Naive B cell (primary cell): ENCODE measurements around the gene ITIH5. TPM values are rescaled to one million over a fixed set of nuclear protein-coding genes. Genes with fewer than 3 reads are reported as not detected.

ENCODE experiments used
- ATAC-seq, 2 donors: fragments of 150-1000 bp; cut with Tn5 transposase; 2 replicates each; pipeline ENCODE4 v1.10.0; 2021; ENCODE audit warnings: low read depth in 2 of 2, mild to moderate bottlenecking in 2 of 2, moderate library complexity in 2 of 2
- DNase-seq: peaks from one replicate; pipeline ENCODE4 v3.0.0; 2022
- H3K27ac Mint-ChIP-seq, 6 donors: one replicate each; pipeline ENCODE4 v1.8.0; 2020 to 2022; ENCODE audit warnings: mild to moderate bottlenecking in 6 of 6, mixed read lengths in 6 of 6, moderate library complexity in 5 of 6, inconsistent platforms in 2 of 6
- H3K27me3 Mint-ChIP-seq, 3 donors: one replicate each; pipeline ENCODE4 v1.8.0; 2021 to 2022; ENCODE audit warnings: mixed read lengths in 3 of 3, mild to moderate bottlenecking in 1 of 3
- H3K36me3 Mint-ChIP-seq, 2 donors: one replicate each; pipeline ENCODE4 v1.8.0; 2020 to 2022; ENCODE audit warnings: mixed read lengths in 2 of 2, inconsistent platforms in 1 of 2, mild to moderate bottlenecking in 1 of 2
- H3K4me1 Mint-ChIP-seq, 3 donors: one replicate each; pipeline ENCODE4 v1.8.0; 2020 to 2022; ENCODE audit warnings: mixed read lengths in 3 of 3, inconsistent platforms in 1 of 3, mild to moderate bottlenecking in 1 of 3, moderate library complexity in 1 of 3
- H3K4me3 Mint-ChIP-seq, 8 donors: one replicate each; pipeline ENCODE4 v1.8.0; 2020 to 2022; ENCODE audit warnings: mild to moderate bottlenecking in 8 of 8, mixed read lengths in 8 of 8, moderate library complexity in 8 of 8, inconsistent platforms in 2 of 8
- H3K9me3 Mint-ChIP-seq, 7 donors: one replicate each; pipeline ENCODE4 v1.8.0; 2020 to 2022; ENCODE audit warnings: mixed read lengths in 7 of 7, mild to moderate bottlenecking in 5 of 7, inconsistent platforms in 2 of 7, moderate library complexity in 1 of 7
- polyA plus RNA-seq, 6 donors: library from polyadenylated mRNA; unstranded; fragments of 300-500 nt; fragmentation: Illumina TruSeq; gene quantifications; one replicate each; pipeline ENCODE4 v1.2.3, GENCODE V29; 2021; ENCODE audit warnings: low read depth in 6 of 6

Gene ITIH5
- polyA plus RNA-seq, 6 donors from 2014 or later, result not detected

DNA sequence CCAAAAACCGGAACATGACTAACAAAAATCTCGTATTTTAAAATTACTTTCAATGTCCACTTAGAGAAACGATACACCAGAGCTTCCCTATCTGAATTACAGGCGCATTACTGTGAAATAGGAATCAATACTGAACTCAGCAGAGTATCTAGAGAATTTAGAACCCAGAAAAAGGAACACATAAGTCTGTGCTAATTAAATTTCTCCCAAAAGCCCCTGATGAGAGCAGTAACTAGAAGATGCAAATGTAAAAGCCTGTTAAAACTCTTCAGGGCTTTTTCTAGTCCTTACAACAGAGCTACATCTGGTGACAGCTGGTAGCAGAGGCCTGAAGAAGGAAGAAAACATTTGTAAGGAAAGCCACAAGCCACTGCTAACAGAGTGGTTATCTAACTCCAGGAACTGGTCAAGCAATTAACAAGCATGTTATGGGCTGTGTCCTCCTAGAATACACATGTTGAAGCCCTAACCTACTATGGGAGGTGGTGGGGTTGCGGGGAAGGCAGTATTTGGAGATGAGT lies 24.2 kb downstream of the ITIH5 start:
- Mint-ChIP-seq H3K9me3 (peaks cover 3 to 21% (median 13%) of the 10 kb centered on the region in 7 donors), H3K4me1 (no peaks in the 10 kb centered on the region), H3K27me3 (peaks cover 21 to 53% (median 41%) of the 10 kb centered on the region in 3 donors), H3K27ac (peak overlapping the region in 1 of 6 donors; percentile 36), H3K36me3 (peaks cover 12 to 22% of the 10 kb centered on the region in 2 donors), H3K4me3 (no peak overlapping the region)
- DNase-seq, result no peak
- no peak for ATAC-seq

DNA sequence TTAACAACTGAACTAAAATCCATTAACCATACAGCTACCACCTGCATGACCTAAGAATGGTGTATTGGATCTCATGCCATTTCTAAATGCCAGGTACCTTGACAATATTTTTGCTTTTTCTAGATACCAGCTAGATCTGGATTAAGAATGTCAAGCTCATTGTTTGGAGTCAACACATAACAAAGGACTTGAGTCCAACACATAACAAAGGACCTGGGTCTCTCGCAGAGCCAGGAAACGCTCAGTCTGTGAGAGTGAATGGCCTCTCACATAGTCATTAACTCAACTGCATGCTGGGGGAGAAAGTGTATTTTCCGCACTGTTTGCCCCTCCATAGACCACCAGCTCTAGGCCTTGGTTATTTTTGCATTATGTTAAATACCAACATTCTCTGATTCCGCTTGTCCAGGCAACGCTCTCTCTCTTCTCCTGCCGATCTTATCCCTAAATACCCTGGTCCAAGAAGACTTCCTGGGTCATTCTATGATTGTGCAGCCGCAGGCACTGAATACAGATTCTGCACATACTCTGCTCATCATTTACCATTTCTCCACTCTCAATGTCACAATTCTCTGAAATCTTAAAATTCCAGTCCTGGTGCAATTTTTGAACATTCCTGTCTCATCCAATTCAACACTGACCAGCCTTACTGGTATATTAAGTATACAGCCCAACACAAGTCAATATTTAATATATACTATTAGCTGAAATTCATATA lies 31.2 kb downstream of the ITIH5 start:
- peaks cover 12 to 26% of the 10 kb centered on the region in 2 donors for H3K36me3 Mint-ChIP-seq
- H3K27me3 Mint-ChIP-seq, result peaks cover 26 to 52% (median 47%) of the 10 kb centered on the region in 3 donors
- H3K9me3 Mint-ChIP-seq, result peaks cover 3 to 18% (median 12%) of the 10 kb centered on the region in 7 donors
- ATAC-seq, result no peak
- no peaks in the 10 kb centered on the region for H3K4me1 Mint-ChIP-seq
- H3K27ac Mint-ChIP-seq, result peak overlapping the region in 1 of 6 donors; percentile 21
- DNase-seq, result no peak
- H3K4me3 Mint-ChIP-seq, result no peak overlapping the region

DNA sequence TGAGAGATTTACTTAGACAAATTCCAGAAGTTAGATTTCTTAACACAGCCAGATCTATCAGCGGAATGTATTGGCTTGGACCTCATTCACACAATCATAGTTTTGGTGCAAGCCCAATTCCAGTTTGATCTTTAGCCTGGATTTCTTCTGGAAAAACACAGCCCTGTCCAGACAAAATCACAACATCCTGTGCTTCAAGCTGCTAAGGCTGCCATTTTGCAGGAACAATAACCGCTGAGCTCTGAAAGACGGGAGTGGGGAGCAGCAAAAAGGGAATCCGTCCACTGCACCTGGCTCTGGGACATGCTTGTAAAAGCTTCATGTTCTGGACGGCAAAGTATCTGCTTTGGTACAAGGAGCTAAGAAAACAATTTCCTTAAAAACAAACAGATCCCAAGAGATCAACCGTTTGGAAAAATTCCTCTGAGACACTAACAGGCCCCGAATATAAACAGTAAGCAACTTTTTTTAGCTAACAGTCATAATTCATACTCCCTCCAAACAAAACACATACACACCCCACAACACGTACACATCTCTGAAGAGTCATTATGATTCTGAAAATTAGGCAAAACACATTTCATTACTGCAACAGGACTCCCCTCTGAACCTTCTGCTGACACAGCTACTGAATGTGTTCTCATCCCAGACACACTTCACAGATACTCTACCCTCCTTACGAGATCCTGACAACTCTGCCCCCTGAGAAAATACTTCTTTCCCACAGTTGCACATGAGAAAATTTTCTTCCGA lies 32.4 kb downstream of the ITIH5 start:
- Mint-ChIP-seq H3K36me3 (peaks cover 12 to 22% of the 10 kb centered on the region in 2 donors), H3K4me3 (no peak overlapping the region), H3K4me1 (no peaks in the 10 kb centered on the region), H3K27ac (no peak overlapping the region), H3K9me3 (peaks cover 0 to 16% (median 12%) of the 10 kb centered on the region in 7 donors), H3K27me3 (peaks cover 26 to 44% (median 41%) of the 10 kb centered on the region in 3 donors)
- no peak for DNase-seq
- ATAC-seq, result no peak

- ATAC-seq, result no peak
- H3K4me1 Mint-ChIP-seq, result no peaks in the 10 kb centered on the region
- no peaks in the 10 kb centered on the region for H3K9me3 Mint-ChIP-seq
Measured at GRCh38 chr10:7626283-7626682, 40.5 kb downstream of the ITIH5 start.

DNA sequence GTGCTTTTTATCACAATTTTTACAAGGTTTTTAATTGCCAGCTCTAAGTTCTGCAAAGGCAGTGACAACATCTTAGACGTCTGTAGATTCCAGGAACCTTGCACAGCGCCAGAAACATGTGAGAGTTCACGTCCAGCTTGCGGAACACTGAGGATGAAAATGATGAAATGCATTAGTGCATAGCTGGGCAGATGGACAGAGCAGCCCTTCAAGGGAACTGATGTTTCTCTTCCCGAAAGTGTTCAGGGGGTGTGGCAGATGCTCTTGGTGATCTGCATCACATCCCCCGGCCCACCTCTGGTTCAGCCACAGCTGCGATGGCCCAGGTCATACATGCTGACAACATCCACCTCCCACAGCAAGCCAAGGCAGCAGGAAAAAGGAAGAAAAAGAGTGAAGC lies 40.9 kb downstream of the ITIH5 start:
- Mint-ChIP-seq H3K27ac (no peak overlapping the region), H3K36me3 (no peaks in the 10 kb centered on the region), H3K27me3 (peaks cover 3 to 18% (median 8%) of the 10 kb centered on the region in 3 donors), H3K4me3 (no peak overlapping the region), H3K4me1 (no peaks in the 10 kb centered on the region), H3K9me3 (no peaks in the 10 kb centered on the region)
- ATAC-seq (no peak), DNase-seq (no peak)

More at GRCh38 chr10:7626283-7626682, 40.5 kb downstream of the ITIH5 start:
- H3K4me3 Mint-ChIP-seq, result no peak overlapping the region
- H3K27ac Mint-ChIP-seq, result no peak overlapping the region
- no peaks in the 10 kb centered on the region for H3K36me3 Mint-ChIP-seq
- peaks cover 3 to 18% (median 8%) of the 10 kb centered on the region in 3 donors for H3K27me3 Mint-ChIP-seq
- DNase-seq, result no peak

GRCh38 chr10:7625009-7625408 lies 41.8 kb downstream of the ITIH5 start:
- peak overlapping the region in 1 of 6 donors; percentile 52 for H3K27ac Mint-ChIP-seq
- H3K27me3 Mint-ChIP-seq, result peaks cover 3 to 18% (median 8%) of the 10 kb centered on the region in 3 donors
- H3K4me3 Mint-ChIP-seq, result no peak overlapping the region

DNA sequence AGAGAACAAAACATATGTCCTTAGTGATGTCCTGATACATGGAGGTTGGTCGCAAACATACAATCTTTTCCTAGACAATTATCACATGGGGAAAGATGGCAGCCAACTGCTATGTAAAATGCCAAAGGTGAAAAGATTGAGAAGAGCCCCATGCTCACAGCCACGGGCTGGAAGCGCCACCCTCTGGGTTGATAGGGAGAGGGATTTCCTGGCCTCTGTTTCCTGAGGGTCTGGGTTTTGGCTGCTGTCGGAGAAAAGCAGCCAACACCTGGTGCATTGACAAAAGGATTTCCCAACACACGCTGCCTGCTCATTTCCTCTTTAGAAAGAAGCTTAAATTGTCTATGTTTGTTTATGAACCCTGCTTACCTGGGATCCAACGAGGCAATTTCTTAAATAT lies 43.8 kb downstream of the ITIH5 start:
- Mint-ChIP-seq H3K9me3 (no peaks in the 10 kb centered on the region), H3K4me1 (peaks cover 0 to 4% (median 0%) of the 10 kb centered on the region in 3 donors), H3K4me3 (no peak overlapping the region), H3K36me3 (no peaks in the 10 kb centered on the region), H3K27ac (no peak overlapping the region), H3K27me3 (peaks cover 3 to 18% (median 8%) of the 10 kb centered on the region in 3 donors)
- DNase-seq (no peak), ATAC-seq (no peak)

More at GRCh38 chr10:7625009-7625408, 41.8 kb downstream of the ITIH5 start:
- Mint-ChIP-seq H3K4me1 (no peaks in the 10 kb centered on the region), H3K9me3 (no peaks in the 10 kb centered on the region), H3K36me3 (no peaks in the 10 kb centered on the region)
- ATAC-seq (no peak), DNase-seq (no peak)

DNA sequence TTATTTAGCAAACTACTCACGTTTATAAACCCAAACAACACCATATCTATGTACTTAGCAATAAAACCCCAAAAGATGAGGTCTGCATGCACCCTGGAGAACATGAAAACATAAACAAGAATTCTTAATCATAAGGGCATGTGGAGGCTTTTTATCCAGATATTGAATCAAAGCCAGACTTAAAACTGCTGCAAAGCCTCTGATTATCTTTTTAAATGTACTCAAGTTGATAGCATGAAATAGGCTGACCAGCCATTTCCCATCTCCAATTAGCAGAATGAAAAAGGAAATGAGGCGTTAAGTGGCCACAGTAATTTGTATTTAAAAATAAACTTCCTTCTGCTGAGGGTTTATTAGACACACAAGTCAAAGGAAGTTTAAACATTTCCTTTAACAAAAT lies 48.3 kb downstream of the ITIH5 start:
- DNase-seq (no peak), ATAC-seq (no peak)
- no peaks in the 10 kb centered on the region for H3K9me3 Mint-ChIP-seq
- H3K4me1 Mint-ChIP-seq, result peaks cover 0 to 4% (median 0%) of the 10 kb centered on the region in 3 donors
- no peak overlapping the region for H3K4me3 Mint-ChIP-seq
- no peaks in the 10 kb centered on the region for H3K36me3 Mint-ChIP-seq
- H3K27ac Mint-ChIP-seq, result no peak overlapping the region
- peaks cover 0 to 24% (median 8%) of the 10 kb centered on the region in 3 donors for H3K27me3 Mint-ChIP-seq

DNA sequence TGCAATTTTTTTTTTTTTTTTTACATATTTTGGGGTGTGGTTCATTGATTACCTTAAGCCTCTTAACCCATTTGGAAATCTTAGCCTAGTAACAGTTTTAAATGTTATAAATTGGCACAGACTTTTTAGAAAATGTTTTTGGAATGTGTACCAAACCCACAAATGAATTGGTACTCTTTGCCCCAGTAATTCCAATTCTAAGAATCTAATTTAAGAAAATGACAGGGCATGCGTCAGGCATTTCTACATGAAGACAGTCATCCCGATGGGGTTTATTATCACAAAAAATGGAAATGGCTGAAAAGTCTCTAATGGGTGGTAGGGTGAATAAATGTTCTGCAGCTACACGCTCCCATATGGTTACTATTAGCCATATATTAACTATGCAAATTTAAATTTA lies 54.9 kb downstream of the ITIH5 start:
- DNase-seq (no peak), ATAC-seq (no peak)
- Mint-ChIP-seq H3K27me3 (peaks cover 0 to 6% (median 0%) of the 10 kb centered on the region in 3 donors), H3K4me1 (no peaks in the 10 kb centered on the region), H3K27ac (no peak overlapping the region), H3K4me3 (no peak overlapping the region), H3K9me3 (no peaks in the 10 kb centered on the region), H3K36me3 (no peaks in the 10 kb centered on the region)

- no peaks in the 10 kb centered on the region for H3K36me3 Mint-ChIP-seq
- H3K4me1 Mint-ChIP-seq, result no peaks in the 10 kb centered on the region
- no peak overlapping the region for H3K27ac Mint-ChIP-seq
- ATAC-seq (no peak), DNase-seq (no peak)
- no peaks in the 10 kb centered on the region for H3K9me3 Mint-ChIP-seq
- peaks cover 0 to 6% (median 0%) of the 10 kb centered on the region in 3 donors for H3K27me3 Mint-ChIP-seq
- no peak overlapping the region for H3K4me3 Mint-ChIP-seq
Measured at GRCh38 chr10:7610651-7611389, 55.9 kb downstream of the ITIH5 start.

DNA sequence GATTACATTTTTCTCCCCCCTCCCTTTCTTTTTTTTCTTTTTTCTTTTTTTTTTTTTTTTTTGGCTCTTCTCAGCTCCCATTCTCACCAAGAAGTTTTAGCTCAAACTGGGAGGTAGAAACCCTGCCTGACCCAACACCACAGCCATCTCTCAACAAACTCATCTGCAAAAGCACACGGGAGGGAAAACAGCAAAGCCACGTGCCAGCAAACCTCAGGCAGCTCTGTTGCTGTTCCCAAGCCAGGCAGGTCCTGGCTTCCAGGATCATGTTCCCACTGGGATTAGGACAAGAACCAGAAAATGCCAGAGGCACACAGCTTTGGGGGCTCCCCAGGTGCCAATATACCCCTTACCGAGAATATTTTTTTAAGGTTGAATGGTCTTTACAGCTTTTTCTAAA lies 56.7 kb downstream of the ITIH5 start:
- Mint-ChIP-seq H3K36me3 (no peaks in the 10 kb centered on the region), H3K4me1 (no peaks in the 10 kb centered on the region), H3K27me3 (no peaks in the 10 kb centered on the region), H3K27ac (no peak overlapping the region), H3K4me3 (no peak overlapping the region), H3K9me3 (peaks cover 0 to 2% (median 0%) of the 10 kb centered on the region in 7 donors)
- DNase-seq, result no peak
- no peak for ATAC-seq

DNA sequence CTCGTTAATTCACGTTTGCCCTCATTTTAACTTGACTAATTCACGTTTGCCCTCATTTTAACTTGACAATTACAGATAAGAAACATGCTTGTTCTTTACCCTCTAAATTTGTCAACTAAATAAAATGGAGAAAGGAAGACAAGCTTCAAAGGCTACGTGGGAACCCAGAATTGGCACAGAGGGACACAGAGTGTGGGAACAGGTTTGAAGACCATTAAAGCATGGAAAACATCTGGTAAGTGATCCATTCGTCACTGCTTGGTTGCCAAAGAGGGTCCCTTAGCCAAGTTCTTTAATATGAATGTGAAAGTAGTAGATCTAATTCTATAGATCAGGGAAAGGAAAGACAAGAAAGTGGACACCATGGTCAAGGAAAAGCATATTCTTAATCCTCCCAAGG lies 57.2 kb downstream of the ITIH5 start:
- Mint-ChIP-seq H3K36me3 (no peaks in the 10 kb centered on the region), H3K9me3 (peaks cover 0 to 2% (median 0%) of the 10 kb centered on the region in 7 donors), H3K4me3 (no peak overlapping the region), H3K27me3 (peaks cover 0 to under 1% (median 0%) of the 10 kb centered on the region in 3 donors), H3K27ac (no peak overlapping the region), H3K4me1 (no peaks in the 10 kb centered on the region)
- no peak for DNase-seq
- no peak for ATAC-seq

DNA sequence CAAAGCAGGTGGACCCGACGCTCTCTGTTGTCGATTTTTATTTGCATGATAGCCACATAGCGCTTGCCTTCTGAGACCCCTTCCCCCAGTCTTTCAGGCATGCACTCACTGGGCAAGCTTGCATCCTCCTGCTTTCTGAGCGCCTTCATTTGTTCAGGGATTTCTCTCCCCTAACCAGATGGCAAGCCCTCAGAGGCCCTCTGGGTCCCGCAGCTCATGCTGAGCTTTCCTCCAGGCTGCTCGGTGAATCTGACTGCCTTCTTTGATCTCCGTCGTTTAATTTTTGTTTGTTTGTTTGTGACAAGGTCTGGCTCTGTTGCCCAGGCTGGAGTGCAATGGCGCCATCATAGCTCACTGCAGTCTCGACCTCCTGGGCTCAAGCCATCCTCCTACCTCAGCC lies 58.8 kb downstream of the ITIH5 start:
- H3K9me3 Mint-ChIP-seq, result peaks cover 0 to 3% (median 2%) of the 10 kb centered on the region in 7 donors

More for the DNA sequence above, 58.8 kb downstream of the ITIH5 start:
- DNase-seq, result no peak
- peaks cover 0 to 3% (median 0%) of the 10 kb centered on the region in 3 donors for H3K27me3 Mint-ChIP-seq
- H3K27ac Mint-ChIP-seq, result no peak overlapping the region
- no peaks in the 10 kb centered on the region for H3K4me1 Mint-ChIP-seq
- no peak for ATAC-seq
- no peak overlapping the region for H3K4me3 Mint-ChIP-seq
- no peaks in the 10 kb centered on the region for H3K36me3 Mint-ChIP-seq
